ENCODE measurements around the gene ISYNA1. TPM values are rescaled to one million over a fixed set of nuclear protein-coding genes. Genes with fewer than 3 reads are reported as not detected.
A peak's percentile ranks its signal among the peaks of the same experiment; 100 is the strongest.

ISYNA1 gene
- total RNA-seq, 1 donor = 7.8 TPM

DNA sequence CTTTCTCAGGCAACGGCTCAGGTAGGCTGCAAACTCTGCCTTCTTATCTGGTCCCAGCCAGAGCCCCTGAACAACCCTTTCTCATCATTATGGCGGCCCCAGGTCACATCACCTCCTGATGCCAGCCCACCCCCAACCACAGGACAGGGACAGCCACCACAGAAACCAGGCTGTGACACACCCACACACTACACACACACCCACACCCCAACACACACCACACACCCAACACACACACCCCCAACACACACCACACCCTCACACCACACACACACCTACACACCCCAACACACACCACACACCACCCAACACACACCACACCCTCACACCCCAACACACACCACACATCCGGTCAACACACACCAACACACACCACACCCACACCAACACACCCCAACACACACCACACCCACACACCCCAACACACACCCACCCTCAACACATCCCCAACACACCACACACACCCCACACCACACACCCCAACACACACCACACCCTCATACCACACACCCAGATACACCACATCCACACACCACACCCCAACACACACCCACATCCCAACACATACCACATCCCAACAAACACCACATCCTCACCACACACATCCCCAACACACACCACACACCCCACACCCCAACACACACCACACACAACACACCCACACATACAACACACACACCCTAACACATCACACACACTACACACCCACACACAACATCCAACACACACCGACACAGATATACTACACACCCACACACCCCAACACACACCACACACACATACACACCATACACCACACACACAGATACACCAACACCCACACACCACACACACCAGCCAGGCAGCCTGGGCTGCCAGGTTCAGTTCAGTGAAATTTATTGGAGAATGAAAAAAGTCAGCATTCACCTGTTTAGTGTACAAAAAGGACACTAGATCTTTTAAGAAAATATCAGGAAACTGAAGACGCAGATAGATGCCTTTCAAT is 4.2 kb upstream of the ISYNA1 start:
- peaks cover 2% of the 10 kb centered on the region for H3K27me3 ChIP-seq (ENCODE audit: insufficient read depth, low read length)
- no peak overlapping the region for H3K4me3 ChIP-seq (ENCODE audit: low read length)
- peaks cover 10% of the 10 kb centered on the region for H3K4me1 ChIP-seq (ENCODE audit: insufficient read depth, low read length)
- H3K9me3 ChIP-seq (ENCODE audit: low read depth, low read length) = no peaks in the 10 kb centered on the region

DNA sequence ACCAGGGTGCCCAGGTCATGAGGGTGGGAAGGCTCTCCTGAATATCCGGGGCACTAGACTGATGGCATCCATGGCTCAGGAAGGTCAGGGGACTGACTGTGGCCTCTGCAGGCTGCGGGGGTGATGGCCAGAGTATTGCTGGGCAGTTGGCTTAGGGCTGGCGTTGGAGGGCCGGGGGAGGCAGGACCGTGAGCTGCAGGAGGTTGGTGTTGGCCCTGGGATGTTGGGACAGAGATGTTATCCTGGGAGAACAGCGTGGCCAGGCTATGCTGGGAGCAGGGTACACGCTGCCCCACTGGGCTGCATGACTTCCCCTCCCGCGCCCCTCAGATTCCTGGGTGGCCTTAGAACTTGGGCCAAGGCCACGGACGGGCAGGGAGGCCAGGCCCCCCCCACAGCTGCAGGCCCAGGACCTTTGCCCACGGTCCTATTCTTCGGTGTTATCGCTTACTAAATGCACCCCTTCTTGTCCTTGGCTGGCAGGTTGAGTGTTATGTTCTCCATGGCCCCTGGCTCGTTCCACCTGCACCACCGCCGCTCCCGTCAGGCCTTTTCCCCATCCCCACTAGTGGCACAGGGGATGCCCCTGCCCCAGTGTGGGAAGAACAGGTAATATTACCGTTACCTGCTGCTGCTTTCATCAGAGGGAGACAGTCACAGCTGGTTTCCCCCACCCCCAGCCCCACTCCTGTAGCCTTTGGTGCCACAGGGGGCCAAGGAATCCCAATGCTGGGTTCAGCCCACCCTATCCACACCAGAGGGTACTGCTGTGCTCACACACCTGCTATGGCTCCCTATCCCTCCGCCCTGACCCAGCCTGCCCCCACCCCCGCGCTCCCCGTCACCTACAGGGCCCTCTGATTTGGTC is 3.2 kb upstream of the ISYNA1 start:
- H3K4me1 ChIP-seq (ENCODE audit: insufficient read depth, low read length) = peaks cover 19% of the 10 kb centered on the region
- peaks cover 2% of the 10 kb centered on the region for H3K27me3 ChIP-seq (ENCODE audit: insufficient read depth, low read length)
- H3K4me3 ChIP-seq (ENCODE audit: low read length) = no peak overlapping the region
- no peaks in the 10 kb centered on the region for H3K9me3 ChIP-seq (ENCODE audit: low read depth, low read length)

DNA sequence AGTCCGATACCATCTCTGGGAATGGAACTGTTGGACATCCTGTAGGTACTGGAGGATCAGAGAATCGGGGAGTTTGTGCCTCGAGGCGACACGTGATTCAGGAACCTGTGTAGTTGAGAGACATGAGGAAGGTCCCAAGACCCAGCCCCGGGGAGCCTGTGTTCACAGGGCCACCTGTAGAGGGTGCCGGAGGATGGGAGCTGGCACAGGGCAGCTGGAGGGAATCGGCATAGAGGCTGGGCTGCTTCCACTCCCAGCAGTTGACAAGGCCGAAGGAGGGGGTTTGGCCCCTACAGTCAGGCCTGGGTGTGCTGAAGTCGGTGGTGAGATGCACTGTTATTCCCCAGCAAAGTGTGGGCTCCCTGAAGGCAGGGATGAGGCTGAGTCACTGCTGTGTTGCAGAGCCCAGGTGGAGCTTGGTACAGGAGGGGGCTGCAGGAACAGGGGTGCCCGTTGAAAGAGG is 2.5 kb upstream of the ISYNA1 start:
- Histone ChIP-seq H3K4me1 (ENCODE audit: insufficient read depth, low read length) (peaks cover 22% of the 10 kb centered on the region), H3K27me3 (ENCODE audit: insufficient read depth, low read length) (peaks cover 2% of the 10 kb centered on the region), H3K9me3 (ENCODE audit: low read depth, low read length) (no peaks in the 10 kb centered on the region), H3K4me3 (ENCODE audit: low read length) (no peak overlapping the region)

DNA sequence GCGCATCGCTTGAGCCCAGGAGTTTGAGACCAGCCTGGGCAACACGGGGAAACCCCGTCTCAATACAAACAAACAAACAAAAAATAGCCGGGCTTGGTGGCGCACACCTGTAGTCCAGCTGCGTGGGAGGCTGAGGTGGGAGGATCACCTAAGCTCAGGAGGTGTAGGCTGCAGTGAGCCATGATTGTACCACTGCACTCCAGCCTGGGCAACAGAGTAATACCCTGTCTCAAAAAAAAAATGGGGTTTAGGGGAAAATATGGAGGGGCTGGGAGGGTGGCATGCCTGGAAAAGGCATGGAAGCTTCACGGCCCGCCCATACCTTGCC is 1.9 kb upstream of the ISYNA1 start:
- Histone ChIP-seq H3K27me3 (ENCODE audit: insufficient read depth, low read length) (peaks cover 2% of the 10 kb centered on the region), H3K9me3 (ENCODE audit: low read depth, low read length) (no peaks in the 10 kb centered on the region), H3K4me3 (ENCODE audit: low read length) (no peak overlapping the region), H3K4me1 (ENCODE audit: insufficient read depth, low read length) (peaks cover 22% of the 10 kb centered on the region)

DNA sequence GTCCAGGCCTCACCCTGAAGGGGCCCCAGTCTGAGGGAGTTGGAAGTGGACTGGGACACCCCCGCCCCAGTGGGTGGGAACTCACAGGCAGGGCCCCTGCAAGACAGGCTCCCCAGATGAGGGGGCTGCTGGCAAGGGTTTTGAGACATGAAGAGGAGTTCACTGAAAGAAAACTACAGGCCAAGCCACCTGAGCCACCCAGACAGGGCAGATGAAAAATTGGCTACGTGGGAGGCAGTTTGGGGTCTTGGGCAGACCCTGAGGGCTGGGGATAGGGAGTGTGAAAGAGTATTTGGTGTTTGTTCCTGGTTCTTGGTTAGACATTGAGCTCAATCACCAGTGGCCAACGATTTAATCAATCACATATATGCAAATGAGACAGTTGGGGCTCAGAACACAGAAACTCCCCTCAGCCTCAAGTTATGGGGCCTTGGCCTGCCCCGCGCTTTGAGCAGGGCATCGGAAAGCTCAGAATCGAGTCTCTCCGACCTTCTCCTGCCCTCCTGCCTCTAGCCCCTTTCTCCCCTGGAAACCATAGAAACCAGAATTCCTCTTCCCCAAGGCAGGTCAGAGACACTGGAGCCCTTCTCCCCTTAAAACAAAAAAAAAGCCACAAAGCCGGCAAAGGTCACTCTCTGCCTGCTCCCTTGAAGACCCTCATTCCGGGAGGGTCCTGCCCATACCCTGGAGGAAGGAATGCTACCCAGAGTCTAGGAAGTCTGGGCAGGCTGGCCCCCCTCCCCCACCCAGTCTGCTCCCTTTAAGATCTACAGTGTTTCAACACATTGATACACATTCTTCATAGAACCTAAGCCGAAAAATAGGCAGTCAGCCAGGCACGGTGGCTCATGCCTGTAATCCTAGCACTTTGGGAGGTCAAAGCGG is 1.3 kb upstream of the ISYNA1 start:
- Histone ChIP-seq H3K27me3 (ENCODE audit: insufficient read depth, low read length) (peaks cover 2% of the 10 kb centered on the region), H3K9me3 (ENCODE audit: low read depth, low read length) (no peaks in the 10 kb centered on the region), H3K4me1 (ENCODE audit: insufficient read depth, low read length) (peaks cover 22% of the 10 kb centered on the region), H3K4me3 (ENCODE audit: low read length) (no peak overlapping the region)

DNA sequence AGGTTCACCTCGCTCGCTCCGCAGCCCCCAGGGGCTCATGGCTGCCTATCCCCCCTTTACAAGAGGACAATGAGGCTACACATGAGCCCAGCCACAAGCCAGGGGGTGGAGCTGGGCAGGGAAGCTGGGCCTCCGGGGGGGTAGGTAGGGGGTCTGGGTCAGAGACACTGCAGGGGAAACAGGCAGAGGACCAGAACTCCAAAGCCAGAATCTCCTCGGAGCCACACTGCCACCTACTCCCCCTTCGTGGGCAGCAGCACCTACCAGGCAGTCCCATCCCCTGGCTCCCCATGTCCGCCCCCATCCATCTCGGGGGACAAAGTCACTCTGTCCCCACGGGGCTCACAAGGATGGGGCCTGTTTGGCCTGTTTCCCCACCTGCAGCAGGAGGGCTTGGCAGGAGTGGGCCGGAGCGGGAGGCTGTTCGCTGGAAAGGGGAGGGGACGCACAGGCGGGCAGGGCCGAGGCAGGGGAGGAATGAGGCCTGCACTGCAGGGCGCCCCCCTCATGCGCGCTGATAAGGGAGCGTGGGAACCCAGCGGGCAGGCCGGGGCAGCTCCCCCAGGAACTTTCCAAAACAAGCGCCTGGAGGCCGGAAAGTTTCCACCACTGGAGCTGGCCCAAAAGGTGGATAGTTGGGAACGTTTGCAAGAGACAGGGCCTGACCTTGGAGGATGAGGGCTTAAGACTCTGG is 545 bp upstream of the ISYNA1 start:
- no peaks in the 10 kb centered on the region for H3K9me3 ChIP-seq (ENCODE audit: low read depth, low read length)
- H3K27me3 ChIP-seq (ENCODE audit: insufficient read depth, low read length) = peaks cover 2% of the 10 kb centered on the region
- H3K4me1 ChIP-seq (ENCODE audit: insufficient read depth, low read length) = peaks cover 26% of the 10 kb centered on the region
- H3K4me3 ChIP-seq (ENCODE audit: low read length) = no peak overlapping the region

DNA sequence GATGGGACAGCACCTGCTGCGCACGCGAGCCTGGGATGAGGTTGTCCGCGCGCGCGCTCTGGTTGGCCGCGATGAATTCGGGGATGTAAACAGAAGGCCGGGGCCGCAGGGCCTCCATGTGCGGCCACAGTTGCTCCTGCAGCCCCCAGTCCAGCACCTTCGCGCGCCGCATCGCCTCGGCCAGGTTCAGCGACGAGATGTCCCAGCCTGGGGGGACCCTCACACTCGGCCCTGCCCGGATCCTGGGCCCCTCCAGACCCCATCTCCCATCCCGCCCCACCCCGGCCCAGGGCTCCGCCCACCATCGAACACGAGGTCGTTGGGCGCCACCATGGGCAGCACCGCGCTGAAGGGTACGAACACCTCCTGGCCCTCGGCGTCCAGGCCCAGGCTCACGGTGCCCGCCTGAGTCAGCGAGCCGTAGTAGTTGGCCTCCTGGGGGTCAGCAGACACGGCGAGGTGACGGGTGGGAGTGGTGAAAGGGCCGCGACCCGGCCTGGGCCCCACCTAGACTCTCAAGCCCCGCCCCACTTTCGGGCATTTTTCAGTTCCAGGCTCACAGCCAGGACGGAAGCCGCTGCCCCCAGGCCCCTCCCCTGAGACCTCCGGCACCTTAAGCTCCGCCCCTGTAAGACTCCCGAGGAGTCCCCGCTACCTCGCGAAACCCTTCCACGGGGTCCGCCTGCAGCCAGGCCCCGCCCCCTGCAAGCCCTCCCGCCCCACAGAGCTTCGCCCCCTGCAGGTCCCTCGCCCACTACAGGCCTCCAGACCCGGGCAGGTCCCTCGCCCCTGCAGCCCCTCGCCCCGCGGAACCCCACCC is 1.1 kb downstream of the ISYNA1 start:
- Histone ChIP-seq H3K27me3 (ENCODE audit: insufficient read depth, low read length) (peaks cover 2% of the 10 kb centered on the region), H3K9me3 (ENCODE audit: low read depth, low read length) (no peaks in the 10 kb centered on the region), H3K4me1 (ENCODE audit: insufficient read depth, low read length) (peaks cover 36% of the 10 kb centered on the region), H3K4me3 (ENCODE audit: low read length) (peak overlapping the region; percentile 16)

DNA sequence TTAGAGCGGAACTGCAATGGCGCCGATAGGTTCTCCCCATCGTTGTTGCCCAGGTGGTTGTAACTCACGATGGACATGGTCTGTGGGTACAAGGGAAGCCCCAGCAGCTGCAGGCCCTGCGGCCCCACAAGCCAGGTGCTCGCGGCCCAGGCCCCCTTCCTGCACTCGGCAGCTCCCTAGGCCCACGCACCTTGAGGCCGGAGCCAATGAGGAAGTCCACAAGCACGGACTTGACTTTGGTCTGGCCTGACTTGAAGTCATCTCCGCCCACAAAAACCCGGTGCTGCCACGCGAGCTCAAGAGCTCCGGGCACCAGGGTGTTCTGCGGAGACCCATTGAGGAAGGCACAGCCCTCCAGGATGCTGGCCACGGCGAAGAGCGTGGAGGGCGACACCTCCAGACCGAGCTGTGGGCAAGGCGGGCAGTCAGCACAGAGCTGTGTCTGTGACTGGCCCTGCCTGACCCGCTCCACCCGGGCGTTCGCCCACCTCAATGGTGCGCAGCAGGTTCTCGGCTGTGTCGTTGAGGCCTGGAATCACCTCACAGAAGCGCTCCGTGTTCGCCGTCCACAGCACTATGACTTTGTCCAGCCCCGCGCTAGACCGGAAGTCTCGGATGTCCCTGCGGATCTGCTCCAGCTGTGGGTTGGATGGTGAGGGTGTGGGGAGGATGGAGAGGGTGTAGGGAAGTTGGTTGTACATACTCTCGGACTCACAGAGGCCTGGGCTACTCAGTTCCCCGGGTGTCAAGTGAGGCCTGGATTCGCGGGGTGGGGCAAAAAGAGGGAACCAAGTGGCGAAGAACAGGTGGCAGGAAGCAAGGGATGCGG is 1.9 kb downstream of the ISYNA1 start:
- peaks cover 36% of the 10 kb centered on the region for H3K4me1 ChIP-seq (ENCODE audit: insufficient read depth, low read length)
- H3K4me3 ChIP-seq (ENCODE audit: low read length) = no peak overlapping the region
- no peaks in the 10 kb centered on the region for H3K9me3 ChIP-seq (ENCODE audit: low read depth, low read length)
- peaks cover 2% of the 10 kb centered on the region for H3K27me3 ChIP-seq (ENCODE audit: insufficient read depth, low read length)

DNA sequence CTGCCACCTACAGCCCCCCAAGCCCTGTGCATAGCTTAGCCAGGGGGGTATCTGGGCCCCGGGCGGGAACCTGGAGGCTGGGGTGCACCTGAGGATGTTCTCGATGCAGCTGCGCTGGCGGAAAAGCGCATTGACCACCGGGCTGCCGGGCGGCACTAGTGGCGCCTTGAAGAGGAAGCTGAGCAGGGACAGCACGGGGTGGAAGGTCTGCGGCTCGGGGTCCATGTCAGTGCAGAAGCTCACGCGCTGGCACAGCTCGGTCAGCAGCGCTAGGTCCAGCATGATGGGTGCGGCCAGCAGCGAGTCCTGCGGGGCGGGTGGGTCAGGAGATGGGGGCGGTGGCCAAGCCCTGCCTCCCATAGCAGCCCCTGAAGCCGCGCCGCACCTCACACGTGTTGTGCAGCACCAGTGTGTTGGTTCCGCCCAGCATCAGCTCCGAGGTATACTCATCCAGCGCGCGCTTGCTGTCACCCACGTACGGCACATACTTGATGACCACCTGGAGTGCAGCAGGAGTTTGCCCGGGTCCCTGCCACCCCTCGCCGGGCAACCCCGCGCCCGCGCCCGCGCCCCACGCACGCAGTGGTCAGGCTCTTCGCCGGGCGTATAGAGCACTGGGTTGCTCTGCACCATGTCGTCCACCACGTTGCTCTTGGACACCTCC is 2.6 kb downstream of the ISYNA1 start:
- H3K9me3 ChIP-seq (ENCODE audit: low read depth, low read length) = no peaks in the 10 kb centered on the region
- H3K27me3 ChIP-seq (ENCODE audit: insufficient read depth, low read length) = peaks cover 2% of the 10 kb centered on the region
- H3K4me3 ChIP-seq (ENCODE audit: low read length) = no peak overlapping the region
- H3K4me1 ChIP-seq (ENCODE audit: insufficient read depth, low read length) = peaks cover 39% of the 10 kb centered on the region

DNA sequence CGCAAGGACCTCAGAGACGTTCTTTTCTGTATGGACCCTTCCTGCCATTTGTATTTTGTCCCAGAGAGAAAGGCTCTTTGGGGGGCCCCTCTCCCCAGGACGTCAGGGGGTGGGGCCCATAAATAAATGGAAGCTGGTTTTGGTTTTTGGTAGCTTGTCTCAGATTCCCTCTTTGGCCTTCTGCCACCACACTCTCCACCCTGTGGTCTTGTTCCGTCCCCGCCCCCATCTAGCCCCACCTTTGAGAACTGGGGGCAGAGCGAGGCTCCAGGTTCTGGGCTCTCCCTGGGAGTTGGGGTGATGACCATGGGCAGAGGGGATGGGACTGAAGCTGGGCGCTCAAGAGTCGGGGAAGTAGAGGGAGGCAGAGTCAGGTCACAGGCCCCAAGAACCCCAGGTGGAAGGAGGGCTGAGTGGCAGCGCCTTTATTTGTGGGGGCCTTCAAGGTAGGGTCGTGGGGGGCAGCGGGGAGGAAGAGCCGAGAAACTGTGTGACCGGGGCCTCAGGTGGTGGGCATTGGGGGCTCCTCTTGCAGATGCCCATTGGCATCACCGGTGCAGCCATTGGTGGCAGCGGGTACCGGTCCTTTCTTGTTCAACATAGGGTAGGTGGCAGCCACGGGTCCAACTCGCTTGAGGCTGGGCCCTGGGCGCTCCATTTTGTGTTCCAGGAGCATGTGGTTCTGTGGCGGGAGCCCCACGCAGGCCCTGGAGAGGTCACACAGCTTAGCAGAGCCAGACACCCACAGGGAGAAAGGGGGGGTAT is 3.3 kb downstream of the ISYNA1 start:
- H3K4me1 ChIP-seq (ENCODE audit: insufficient read depth, low read length) = peaks cover 46% of the 10 kb centered on the region
- H3K4me3 ChIP-seq (ENCODE audit: low read length) = no peak overlapping the region
- H3K9me3 ChIP-seq (ENCODE audit: low read depth, low read length) = no peaks in the 10 kb centered on the region
- H3K27me3 ChIP-seq (ENCODE audit: insufficient read depth, low read length) = peaks cover 2% of the 10 kb centered on the region

DNA sequence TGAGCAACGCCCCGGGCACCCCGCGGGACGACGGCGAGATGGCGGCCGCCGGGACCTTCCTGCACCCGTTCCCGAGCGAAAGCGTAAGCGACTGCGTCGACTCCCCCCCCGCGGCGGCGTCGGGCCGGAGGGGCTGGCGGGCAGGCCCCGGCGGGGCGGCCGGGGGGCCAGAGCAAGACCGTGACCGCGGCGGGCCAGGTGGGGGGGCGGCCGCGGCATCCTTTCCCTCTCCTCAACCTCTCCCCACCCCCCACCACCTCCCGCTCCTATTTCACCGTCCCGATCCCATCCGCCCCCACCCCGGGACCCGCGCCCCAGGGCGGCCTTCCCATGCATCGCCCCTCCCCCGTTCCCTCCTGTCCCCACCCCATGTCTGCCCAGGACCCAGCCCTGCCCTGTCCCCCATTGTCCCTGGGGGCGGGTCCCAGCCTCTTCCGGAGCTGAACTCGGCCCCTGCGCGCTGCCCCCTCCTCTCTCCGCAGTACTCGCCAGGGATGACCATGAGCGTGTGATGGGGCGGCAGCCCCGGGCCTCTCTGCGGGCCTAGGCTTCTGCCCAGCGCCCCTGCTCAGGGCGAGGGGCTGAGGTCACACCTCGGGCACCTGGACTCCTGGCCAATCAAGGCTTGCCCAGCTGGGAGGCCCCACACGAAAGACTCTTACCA is 4.1 kb downstream of the ISYNA1 start:
- Histone ChIP-seq H3K4me1 (ENCODE audit: insufficient read depth, low read length) (peaks cover 52% of the 10 kb centered on the region), H3K4me3 (ENCODE audit: low read length) (no peak overlapping the region), H3K27me3 (ENCODE audit: insufficient read depth, low read length) (peaks cover 2% of the 10 kb centered on the region), H3K9me3 (ENCODE audit: low read depth, low read length) (no peaks in the 10 kb centered on the region)
